ENCODE data around the gene ZSCAN5B.
"Not testable (repeated sequence)": the region's sequence is repeated elsewhere in the genome, so short reads cannot be mapped to it uniquely, and the experiment has no call there.

DNA sequence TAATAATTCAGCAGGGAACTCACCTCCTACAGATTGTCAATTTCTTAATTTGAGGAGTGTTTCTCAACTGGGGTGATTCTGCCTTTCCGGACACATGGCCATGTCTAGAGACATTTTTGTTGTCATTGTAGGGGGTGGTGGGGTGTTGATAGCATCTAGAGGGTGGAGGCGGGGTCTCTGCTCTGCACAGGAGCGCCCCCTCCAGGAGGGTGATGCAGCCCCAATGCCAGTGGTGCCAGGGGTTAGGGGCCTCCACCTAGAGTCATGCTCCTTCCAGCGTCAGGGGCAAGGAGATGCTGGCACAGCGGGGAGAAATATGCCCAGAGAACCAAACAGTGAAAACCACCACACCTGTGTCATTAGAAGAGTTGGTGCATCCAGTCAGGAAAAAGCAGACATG is 10.0 kb upstream of the ZSCAN5B start:
- TF ChIP-seq CTCF (conservative IDR thresholded peaks at IDR 0.05); ZFX (IDR thresholded peaks at IDR 0.05): not testable (repeated sequence)
